ENCODE data around the gene CCSER1.
"Not testable (repeated sequence)": the region's sequence is repeated elsewhere in the genome, so short reads cannot be mapped to it uniquely, and the experiment has no call there.

Gene CCSER1

GRCh38 chr4:91257721-91258120 lies 1130.5 kb downstream of the CCSER1 start:
- H3K79me2 ChIP-seq (ENCODE audit: insufficient read depth, low read length), result no peaks in the 10 kb centered on the region
- H2AFZ ChIP-seq (ENCODE audit: low read depth, low read length), result no peak overlapping the region
- H3K9ac ChIP-seq (ENCODE audit: low read depth, low read length), result no peak overlapping the region
- no peak overlapping the region for H3K4me3 ChIP-seq (ENCODE audit: low read depth in 1 of 2, low read length in 2 of 2)
- H3K4me2 ChIP-seq (ENCODE audit: insufficient read depth, low read length), result no peak overlapping the region
- no peaks in the 10 kb centered on the region for H3K36me3 ChIP-seq (ENCODE audit: insufficient read depth, low read length)
- no peaks in the 10 kb centered on the region for H3K4me1 ChIP-seq (ENCODE audit: insufficient read depth, low read length)
- H4K20me1 ChIP-seq (ENCODE audit: insufficient read depth, low read length), result no peaks in the 10 kb centered on the region
- ATAC-seq (ENCODE audit: insufficient read depth, low read depth), result no peak
- H3K9me3 ChIP-seq (ENCODE audit: insufficient read depth, low read length, severe bottlenecking), result no peaks in the 10 kb centered on the region
- no peak overlapping the region for H3K27ac ChIP-seq (ENCODE audit: low read length)
- DNase-seq, result no peak
- H3K27me3 ChIP-seq (ENCODE audit: insufficient read depth, low read length, poor library complexity), result no peaks in the 10 kb centered on the region
- TF ChIP-seq, protein P1, sequence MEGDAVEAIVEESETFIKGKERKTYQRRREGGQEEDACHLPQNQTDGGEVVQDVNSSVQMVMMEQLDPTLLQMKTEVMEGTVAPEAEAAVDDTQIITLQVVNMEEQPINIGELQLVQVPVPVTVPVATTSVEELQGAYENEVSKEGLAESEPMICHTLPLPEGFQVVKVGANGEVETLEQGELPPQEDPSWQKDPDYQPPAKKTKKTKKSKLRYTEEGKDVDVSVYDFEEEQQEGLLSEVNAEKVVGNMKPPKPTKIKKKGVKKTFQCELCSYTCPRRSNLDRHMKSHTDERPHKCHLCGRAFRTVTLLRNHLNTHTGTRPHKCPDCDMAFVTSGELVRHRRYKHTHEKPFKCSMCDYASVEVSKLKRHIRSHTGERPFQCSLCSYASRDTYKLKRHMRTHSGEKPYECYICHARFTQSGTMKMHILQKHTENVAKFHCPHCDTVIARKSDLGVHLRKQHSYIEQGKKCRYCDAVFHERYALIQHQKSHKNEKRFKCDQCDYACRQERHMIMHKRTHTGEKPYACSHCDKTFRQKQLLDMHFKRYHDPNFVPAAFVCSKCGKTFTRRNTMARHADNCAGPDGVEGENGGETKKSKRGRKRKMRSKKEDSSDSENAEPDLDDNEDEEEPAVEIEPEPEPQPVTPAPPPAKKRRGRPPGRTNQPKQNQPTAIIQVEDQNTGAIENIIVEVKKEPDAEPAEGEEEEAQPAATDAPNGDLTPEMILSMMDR (IDR thresholded peaks at IDR 0.05; ENCODE audit: borderline replicate concordance, extremely low read depth, low read length, poor library complexity, severe bottlenecking), result no peak
- no peak for TF ChIP-seq EZH2 (IDR thresholded peaks at IDR 0.05; ENCODE audit: borderline replicate concordance, low read depth, low read length, severe bottlenecking)

GRCh38 chr4:91258326-91258725 lies 1131.1 kb downstream of the CCSER1 start:
- H3K4me1 ChIP-seq (ENCODE audit: insufficient read depth, low read length), result no peaks in the 10 kb centered on the region
- H2AFZ ChIP-seq (ENCODE audit: low read depth, low read length), result no peak overlapping the region
- DNase-seq (no peak), ATAC-seq (ENCODE audit: insufficient read depth, low read depth) (no peak)
- TF ChIP-seq EZH2 (IDR thresholded peaks at IDR 0.05; ENCODE audit: borderline replicate concordance, low read depth, low read length, severe bottlenecking), result no peak
- TF ChIP-seq, protein P1 (IDR thresholded peaks at IDR 0.05; ENCODE audit: borderline replicate concordance, extremely low read depth, low read length, poor library complexity, severe bottlenecking), result no peak
- H3K9ac ChIP-seq (ENCODE audit: low read depth, low read length), result no peak overlapping the region
- H3K4me3 ChIP-seq (ENCODE audit: low read depth in 1 of 2, low read length in 2 of 2), result no peak overlapping the region
- no peaks in the 10 kb centered on the region for H3K9me3 ChIP-seq (ENCODE audit: insufficient read depth, low read length, severe bottlenecking)
- H3K27me3 ChIP-seq (ENCODE audit: insufficient read depth, low read length, poor library complexity), result no peaks in the 10 kb centered on the region
- H3K36me3 ChIP-seq (ENCODE audit: insufficient read depth, low read length), result no peaks in the 10 kb centered on the region
- no peak overlapping the region for H3K4me2 ChIP-seq (ENCODE audit: insufficient read depth, low read length)
- no peaks in the 10 kb centered on the region for H4K20me1 ChIP-seq (ENCODE audit: insufficient read depth, low read length)
- no peak overlapping the region for H3K27ac ChIP-seq (ENCODE audit: low read length)
- no peaks in the 10 kb centered on the region for H3K79me2 ChIP-seq (ENCODE audit: insufficient read depth, low read length)

GRCh38 chr4:91267543-91267942 lies 1140.3 kb downstream of the CCSER1 start:
- Histone ChIP-seq H3K4me1 (ENCODE audit: insufficient read depth, low read length) (no peaks in the 10 kb centered on the region), H3K4me3 (ENCODE audit: low read depth in 1 of 2, low read length in 2 of 2) (no peak overlapping the region), H3K9ac (ENCODE audit: low read depth, low read length) (no peak overlapping the region), H4K20me1 (ENCODE audit: insufficient read depth, low read length) (no peaks in the 10 kb centered on the region), H3K27me3 (ENCODE audit: insufficient read depth, low read length, poor library complexity) (no peaks in the 10 kb centered on the region), H3K79me2 (ENCODE audit: insufficient read depth, low read length) (no peaks in the 10 kb centered on the region), H3K4me2 (ENCODE audit: insufficient read depth, low read length) (no peak overlapping the region), H3K27ac (ENCODE audit: low read length) (no peak overlapping the region), H3K36me3 (ENCODE audit: insufficient read depth, low read length) (no peaks in the 10 kb centered on the region), H2AFZ (ENCODE audit: low read depth, low read length) (no peak overlapping the region), H3K9me3 (ENCODE audit: insufficient read depth, low read length, severe bottlenecking) (no peaks in the 10 kb centered on the region)
- TF ChIP-seq, protein P1 (IDR thresholded peaks at IDR 0.05; ENCODE audit: borderline replicate concordance, extremely low read depth, low read length, poor library complexity, severe bottlenecking), result no peak
- no peak for TF ChIP-seq EZH2 (IDR thresholded peaks at IDR 0.05; ENCODE audit: borderline replicate concordance, low read depth, low read length, severe bottlenecking)
- DNase-seq (no peak), ATAC-seq (ENCODE audit: insufficient read depth, low read depth) (no peak)

- not testable (repeated sequence) for H3K36me3 ChIP-seq (ENCODE audit: insufficient read depth, low read length); H3K4me3 ChIP-seq (ENCODE audit: low read depth in 1 of 2, low read length in 2 of 2); H3K9me3 ChIP-seq (ENCODE audit: insufficient read depth, low read length, severe bottlenecking); H3K4me2 ChIP-seq (ENCODE audit: insufficient read depth, low read length); H3K79me2 ChIP-seq (ENCODE audit: insufficient read depth, low read length); H3K9ac ChIP-seq (ENCODE audit: low read depth, low read length); H4K20me1 ChIP-seq (ENCODE audit: insufficient read depth, low read length); H2AFZ ChIP-seq (ENCODE audit: low read depth, low read length); ATAC-seq (ENCODE audit: insufficient read depth, low read depth); H3K27me3 ChIP-seq (ENCODE audit: insufficient read depth, low read length, poor library complexity); DNase-seq; H3K4me1 ChIP-seq (ENCODE audit: insufficient read depth, low read length); H3K27ac ChIP-seq (ENCODE audit: low read length)
Observed at GRCh38 chr4:91268481-91268880, 1141.3 kb downstream of the CCSER1 start.
